ENCODE data around the gene CACHD1.

The CACHD1 gene

GRCh38 chr1:64472040-64472376, 2.1 kb downstream of the CACHD1 start:
- TF ChIP-seq CTCF (conservative IDR thresholded peaks at IDR 0.05; ENCODE audit: low read depth, low read length) = no peak
- H3K4me3 ChIP-seq (ENCODE audit: low read length) = peak overlapping the region; percentile 84
- DNase-seq (ENCODE audit: low read depth) = no peak

GRCh38 chr1:64472805-64473204, 2.9 kb downstream of the CACHD1 start:
- TF ChIP-seq CTCF (conservative IDR thresholded peaks at IDR 0.05; ENCODE audit: low read depth, low read length) = no peak
- DNase-seq (ENCODE audit: low read depth) = no peak
- no peak overlapping the region for H3K4me3 ChIP-seq (ENCODE audit: low read length)

- no peak overlapping the region for H3K4me3 ChIP-seq (ENCODE audit: low read length)
- no peak for TF ChIP-seq CTCF (conservative IDR thresholded peaks at IDR 0.05; ENCODE audit: low read depth, low read length)
- no peak for DNase-seq (ENCODE audit: low read depth)
Observed at GRCh38 chr1:64473367-64473766, 3.4 kb downstream of the CACHD1 start.

GRCh38 chr1:64474133-64474532, 4.2 kb downstream of the CACHD1 start:
- no peak for DNase-seq (ENCODE audit: low read depth)
- no peak overlapping the region for H3K4me3 ChIP-seq (ENCODE audit: low read length)
- TF ChIP-seq CTCF (conservative IDR thresholded peaks at IDR 0.05; ENCODE audit: low read depth, low read length) = no peak

DNA sequence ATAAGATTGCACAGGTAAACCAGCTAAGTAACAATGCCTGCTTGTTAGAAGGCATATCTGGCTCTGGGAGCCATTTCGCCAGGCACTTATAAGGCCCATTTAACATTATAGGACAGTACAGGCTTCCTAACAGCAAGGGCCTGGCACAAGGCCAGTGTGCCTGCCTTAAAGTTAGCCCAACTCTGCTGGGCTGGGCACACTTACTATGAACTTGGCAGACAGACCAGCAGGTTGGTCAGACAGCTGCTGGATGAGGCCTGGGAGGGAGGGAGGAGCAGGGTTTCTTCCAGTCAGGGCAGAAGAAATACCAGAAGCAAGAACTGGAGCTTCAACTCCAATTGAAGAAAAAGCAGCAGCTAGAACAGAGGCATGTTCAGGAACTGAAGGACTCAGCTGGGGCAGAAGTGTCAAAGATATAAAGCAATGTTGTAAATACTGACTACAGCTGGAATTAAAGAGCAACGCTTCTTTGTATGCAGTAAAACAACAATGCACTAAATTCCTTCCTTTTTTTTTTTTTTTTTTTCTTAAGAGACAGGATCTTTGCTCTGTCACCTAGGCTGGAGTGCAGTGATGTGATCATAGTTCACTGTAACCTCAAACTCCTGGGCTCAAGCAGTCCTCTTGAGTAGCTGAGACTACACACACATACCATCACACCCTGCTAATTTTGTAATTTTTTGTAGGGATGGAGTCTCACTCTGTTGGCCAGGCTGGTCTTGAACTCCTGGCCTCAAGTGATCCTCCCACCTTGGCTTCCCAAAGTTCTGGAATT, 4.9 kb downstream of the CACHD1 start:
- no peak for DNase-seq (ENCODE audit: low read depth)
- no peak overlapping the region for H3K4me3 ChIP-seq (ENCODE audit: low read length)
- TF ChIP-seq CTCF (conservative IDR thresholded peaks at IDR 0.05; ENCODE audit: low read depth, low read length) = no peak

DNA sequence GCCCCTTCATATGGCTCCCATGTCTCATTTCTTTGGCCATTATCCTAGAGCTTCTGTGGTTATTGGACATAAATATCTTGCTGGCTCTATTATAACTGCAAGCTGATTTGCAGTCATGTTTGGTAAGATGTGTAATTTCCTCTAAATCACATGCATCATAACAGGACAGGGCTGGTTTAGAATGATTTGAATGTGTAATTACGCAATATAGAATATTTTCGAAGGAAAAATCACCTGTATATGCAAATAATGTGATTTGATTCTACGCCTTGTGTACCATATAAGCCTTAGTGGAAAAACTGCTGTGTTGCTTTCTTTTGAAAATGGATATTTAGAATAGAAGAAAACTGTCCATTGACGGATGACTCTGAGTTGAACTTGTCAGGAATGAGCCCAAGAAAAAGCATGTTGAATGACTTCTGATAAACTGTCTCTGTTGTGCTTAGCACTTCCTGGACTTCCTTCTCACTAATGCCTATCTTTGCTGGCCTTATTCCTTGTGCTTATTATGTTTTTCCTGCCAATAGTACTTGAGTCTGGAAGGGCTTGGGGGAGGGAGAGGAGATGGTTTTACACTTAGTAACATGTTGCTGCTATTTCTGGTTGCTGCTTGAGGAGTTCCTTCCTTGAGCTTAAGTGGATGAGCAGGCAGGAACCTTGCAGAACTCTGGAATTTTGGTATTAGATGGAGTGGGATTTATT, 6.5 kb downstream of the CACHD1 start:
- TF ChIP-seq CTCF (conservative IDR thresholded peaks at IDR 0.05; ENCODE audit: low read depth, low read length) = no peak
- DNase-seq (ENCODE audit: low read depth) = peak; percentile 61
- no peak overlapping the region for H3K4me3 ChIP-seq (ENCODE audit: low read length)

Measured in retinal pigment epithelial cell (primary cell).